Ascending aorta (tissue), 2 donors: Measurements from ENCODE around the gene SIRT5. TPM values are rescaled to one million over a fixed set of nuclear protein-coding genes. Genes with fewer than 3 reads are reported as not detected.

Experiments
- DNase-seq, 2 donors: peaks; one replicate each; pipeline ENCODE4 v3.0.0-alpha.2; 2019; ENCODE audit warnings: low spot score in 2 of 2
- H3K27ac ChIP-seq, 2 donors: fragments of 200-600 bp; sonication (generic); one replicate each; pipeline ENCODE4 v1.5.1; 2016 to 2017; ENCODE audit warnings: mild to moderate bottlenecking in 1 of 2
- H3K27me3 ChIP-seq: fragments of 200-600 bp; sonication (generic); one replicate; pipeline ENCODE4 v1.5.1; 2017
- H3K36me3 ChIP-seq, 2 donors: fragments of 200-600 bp; sonication (generic); one replicate each; pipeline ENCODE4 v1.5.1; 2016
- H3K4me1 ChIP-seq, 2 donors: fragments of 200-600 bp; sonication (generic); one replicate each; pipeline ENCODE4 v1.5.1; 2016 to 2017; ENCODE audit warnings: mild to moderate bottlenecking in 1 of 2
- H3K4me3 ChIP-seq, 2 donors: fragments of 200-600 bp; sonication (generic); one replicate each; pipeline ENCODE4 v1.5.1; 2016 to 2017; ENCODE audit warnings: mild to moderate bottlenecking in 1 of 2
- H3K9me3 ChIP-seq, 2 donors: fragments of 200-600 bp; sonication (generic); one replicate each; pipeline ENCODE4 v1.5.1; 2016
- CTCF ChIP-seq, 3 experiments: fragments of 200-600 bp in 2 of 3; fragments of 450-650 bp in 1 of 3; sonication (generic) in 2 of 3; IDR thresholded peaks; one replicate each; pipeline ENCODE4 v1.5.1; 2016 to 2019; ENCODE audit warnings: antibody characterized with exemption in 3 of 3, mild to moderate bottlenecking in 1 of 3, moderate library complexity in 1 of 3
- intact Hi-C: fragments of 100-400 bp; cut with DNase I; formaldehyde crosslinking; loops from one replicate; pipeline ENCODE4 v1.15.1; 2023
- total RNA-seq: library from RNA; depleted of rRNA; stranded (reverse); fragments of >200 nt; gene quantifications from one replicate; pipeline ENCODE4 v1.1.0, GENCODE V29; 2016

The SIRT5 gene
- total RNA-seq, 1 donor from 2014 or later = 3.0 TPM

GRCh38 chr6:13611715-13612114, 37.3 kb downstream of the SIRT5 start:
- no peak overlapping the region for H3K27ac ChIP-seq
- H3K9me3 ChIP-seq = no peaks in the 10 kb centered on the region
- H3K36me3 ChIP-seq = peaks cover 0 to 1% of the 10 kb centered on the region in 2 donors
- no peak overlapping the region for H3K4me3 ChIP-seq
- peaks cover 0 to 10% of the 10 kb centered on the region in 2 donors for H3K4me1 ChIP-seq
- DNase-seq = no peak
- TF ChIP-seq CTCF (IDR thresholded peaks at IDR 0.05) = no peak
- intact Hi-C loops = no loop called here
- no peaks in the 10 kb centered on the region for H3K27me3 ChIP-seq

GRCh38 chr6:13613029-13613594, 38.7 kb downstream of the SIRT5 start:
- Histone ChIP-seq H3K9me3 (no peaks in the 10 kb centered on the region), H3K36me3 (peaks cover 10 to 14% of the 10 kb centered on the region in 2 donors), H3K4me1 (peaks cover 0 to 15% of the 10 kb centered on the region in 2 donors), H3K27me3 (no peaks in the 10 kb centered on the region), H3K27ac (no peak overlapping the region), H3K4me3 (no peak overlapping the region)
- TF ChIP-seq CTCF (IDR thresholded peaks at IDR 0.05) = no peak
- intact Hi-C loops = no loop called here
- DNase-seq = no peak

- H3K4me3 ChIP-seq = peak overlapping the region; percentile 82 to 97
- peak in 1 of 2 donors; percentile 77 for DNase-seq
- peak overlapping the region; percentile 92 to 95 for H3K27ac ChIP-seq
- peaks cover 21 to 25% of the 10 kb centered on the region in 2 donors for H3K36me3 ChIP-seq
- H3K9me3 ChIP-seq = no peaks in the 10 kb centered on the region
- intact Hi-C loops = loop anchor here (2.0 kb wide), 1 partner anchor 152 kb away; no protein-coding TSS in a partner anchor
- H3K27me3 ChIP-seq = no peaks in the 10 kb centered on the region
- no peak for TF ChIP-seq CTCF (IDR thresholded peaks at IDR 0.05)
- H3K4me1 ChIP-seq = peaks cover 0 to 17% of the 10 kb centered on the region in 2 donors
Measured at GRCh38 chr6:13614126-13614925, 39.9 kb downstream of the SIRT5 start.

GRCh38 chr6:13614926-13615791, 40.8 kb downstream of the SIRT5 start, which contains the start of gene NOL7:
TSS of gene NOL7 (plus strand) at chr6:13615335. CDS start at chr6:13615359, 24 bp downstream.
- intact Hi-C loops = loop anchor here (1.0 to 2.0 kb wide), 4 partner anchors 41 to 199 kb away; partner anchors contain the start of genes MCUR1 and SIRT5
- peaks cover 29 to 33% of the 10 kb centered on the region in 2 donors for H3K36me3 ChIP-seq

More at GRCh38 chr6:13614926-13615791, 40.8 kb downstream of the SIRT5 start, which contains the start of gene NOL7:
- peak; percentile 83 to 96 (median 87) for TF ChIP-seq CTCF (IDR thresholded peaks at IDR 0.05)
- DNase-seq = peak; percentile 84 to 98
- Histone ChIP-seq H3K27ac (peak within 1 kb of the TSS; percentile 92 to 95), H3K4me1 (peaks cover 0 to 17% of the 10 kb centered on the region in 2 donors), H3K4me3 (peak within 1 kb of the TSS; percentile 82 to 97), H3K9me3 (no peaks in the 10 kb centered on the region), H3K27me3 (no peaks in the 10 kb centered on the region)
